HL-60 (cell line): ENCODE measurements around the gene CRYBA4.

Source experiments
- DNase-seq, 2 experiments: peaks; one replicate each; pipeline ENCODE4 v3.0.0-alpha.2; 2010 to 2020; ENCODE audit warnings: low read depth in 1 of 2, low spot score in 1 of 2
- H3K27ac ChIP-seq: fragments of 250-450 bp; sonication (Bioruptor Pico); replicated peaks from 2 replicates; pipeline ENCODE4 v1.5.1; 2020; ENCODE audit warnings: mild to moderate bottlenecking, moderate library complexity
- H3K27me3 ChIP-seq: fragments of 250-450 bp; sonication (Bioruptor Pico); 2 replicates; pipeline ENCODE4 v1.5.1; 2021; ENCODE audit warnings: mild to moderate bottlenecking, moderate library complexity; ENCODE audit not compliant: insufficient read depth, poor library complexity, severe bottlenecking
- H3K4me3 ChIP-seq: replicated peaks from 2 replicates; pipeline ENCODE4 v1.5.1; 2011; ENCODE audit warnings: mild to moderate bottlenecking, control low read depth, low read length; ENCODE audit not compliant: insufficient read depth
- GABPA ChIP-seq: IDR thresholded peaks from 2 replicates; pipeline ENCODE4 v1.6.1; 2012; ENCODE audit warnings: low read depth
- POLR2AphosphoS5 ChIP-seq: IDR thresholded peaks from 2 replicates; pipeline ENCODE4 v1.6.1; 2012; ENCODE audit warnings: low read depth
- SPI1 ChIP-seq: IDR thresholded peaks from 2 replicates; pipeline ENCODE4 v1.6.1; 2012; ENCODE audit warnings: low read depth, mild to moderate bottlenecking, borderline replicate concordance
- TF ChIP-seq, protein P1 (sequence below): IDR thresholded peaks from one replicate; pipeline ENCODE4 v1.5.1; 2011; ENCODE audit warnings: low read length, control low read depth, inconsistent platforms; ENCODE audit not compliant: insufficient read depth
- TF ChIP-seq, protein P2 (sequence below): IDR thresholded peaks from 2 replicates; pipeline ENCODE4 v1.6.1; 2012; ENCODE audit warnings: low read depth; ENCODE audit not compliant: insufficient replicate concordance

Gene CRYBA4

DNA sequence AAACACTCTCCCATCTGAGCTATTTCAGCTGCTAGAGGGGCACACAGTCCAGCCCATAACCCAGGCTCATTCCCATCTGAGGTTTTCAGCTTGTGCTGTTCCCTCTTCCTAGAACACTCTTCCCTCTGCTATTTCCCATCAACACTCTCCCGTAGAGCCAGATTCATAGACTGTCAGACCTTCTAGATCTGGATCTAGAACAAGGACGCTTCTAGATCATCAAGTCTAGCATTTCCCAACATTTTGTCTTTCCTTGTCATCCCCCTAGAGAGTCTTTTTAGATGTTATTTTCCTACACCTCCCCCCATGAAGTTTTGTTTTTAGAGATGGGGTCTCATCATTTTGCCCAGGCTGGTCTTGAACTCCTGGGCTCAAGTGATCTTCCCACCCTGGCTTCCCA is 13.4 kb downstream of the CRYBA4 start:
- TF ChIP-seq, protein P1, sequence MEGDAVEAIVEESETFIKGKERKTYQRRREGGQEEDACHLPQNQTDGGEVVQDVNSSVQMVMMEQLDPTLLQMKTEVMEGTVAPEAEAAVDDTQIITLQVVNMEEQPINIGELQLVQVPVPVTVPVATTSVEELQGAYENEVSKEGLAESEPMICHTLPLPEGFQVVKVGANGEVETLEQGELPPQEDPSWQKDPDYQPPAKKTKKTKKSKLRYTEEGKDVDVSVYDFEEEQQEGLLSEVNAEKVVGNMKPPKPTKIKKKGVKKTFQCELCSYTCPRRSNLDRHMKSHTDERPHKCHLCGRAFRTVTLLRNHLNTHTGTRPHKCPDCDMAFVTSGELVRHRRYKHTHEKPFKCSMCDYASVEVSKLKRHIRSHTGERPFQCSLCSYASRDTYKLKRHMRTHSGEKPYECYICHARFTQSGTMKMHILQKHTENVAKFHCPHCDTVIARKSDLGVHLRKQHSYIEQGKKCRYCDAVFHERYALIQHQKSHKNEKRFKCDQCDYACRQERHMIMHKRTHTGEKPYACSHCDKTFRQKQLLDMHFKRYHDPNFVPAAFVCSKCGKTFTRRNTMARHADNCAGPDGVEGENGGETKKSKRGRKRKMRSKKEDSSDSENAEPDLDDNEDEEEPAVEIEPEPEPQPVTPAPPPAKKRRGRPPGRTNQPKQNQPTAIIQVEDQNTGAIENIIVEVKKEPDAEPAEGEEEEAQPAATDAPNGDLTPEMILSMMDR, result no peak
- no peak for TF ChIP-seq SPI1
- no peak for TF ChIP-seq POLR2AphosphoS5
- TF ChIP-seq, protein P2, sequence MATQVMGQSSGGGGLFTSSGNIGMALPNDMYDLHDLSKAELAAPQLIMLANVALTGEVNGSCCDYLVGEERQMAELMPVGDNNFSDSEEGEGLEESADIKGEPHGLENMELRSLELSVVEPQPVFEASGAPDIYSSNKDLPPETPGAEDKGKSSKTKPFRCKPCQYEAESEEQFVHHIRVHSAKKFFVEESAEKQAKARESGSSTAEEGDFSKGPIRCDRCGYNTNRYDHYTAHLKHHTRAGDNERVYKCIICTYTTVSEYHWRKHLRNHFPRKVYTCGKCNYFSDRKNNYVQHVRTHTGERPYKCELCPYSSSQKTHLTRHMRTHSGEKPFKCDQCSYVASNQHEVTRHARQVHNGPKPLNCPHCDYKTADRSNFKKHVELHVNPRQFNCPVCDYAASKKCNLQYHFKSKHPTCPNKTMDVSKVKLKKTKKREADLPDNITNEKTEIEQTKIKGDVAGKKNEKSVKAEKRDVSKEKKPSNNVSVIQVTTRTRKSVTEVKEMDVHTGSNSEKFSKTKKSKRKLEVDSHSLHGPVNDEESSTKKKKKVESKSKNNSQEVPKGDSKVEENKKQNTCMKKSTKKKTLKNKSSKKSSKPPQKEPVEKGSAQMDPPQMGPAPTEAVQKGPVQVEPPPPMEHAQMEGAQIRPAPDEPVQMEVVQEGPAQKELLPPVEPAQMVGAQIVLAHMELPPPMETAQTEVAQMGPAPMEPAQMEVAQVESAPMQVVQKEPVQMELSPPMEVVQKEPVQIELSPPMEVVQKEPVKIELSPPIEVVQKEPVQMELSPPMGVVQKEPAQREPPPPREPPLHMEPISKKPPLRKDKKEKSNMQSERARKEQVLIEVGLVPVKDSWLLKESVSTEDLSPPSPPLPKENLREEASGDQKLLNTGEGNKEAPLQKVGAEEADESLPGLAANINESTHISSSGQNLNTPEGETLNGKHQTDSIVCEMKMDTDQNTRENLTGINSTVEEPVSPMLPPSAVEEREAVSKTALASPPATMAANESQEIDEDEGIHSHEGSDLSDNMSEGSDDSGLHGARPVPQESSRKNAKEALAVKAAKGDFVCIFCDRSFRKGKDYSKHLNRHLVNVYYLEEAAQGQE, result no peak
- TF ChIP-seq GABPA, result no peak

DNA sequence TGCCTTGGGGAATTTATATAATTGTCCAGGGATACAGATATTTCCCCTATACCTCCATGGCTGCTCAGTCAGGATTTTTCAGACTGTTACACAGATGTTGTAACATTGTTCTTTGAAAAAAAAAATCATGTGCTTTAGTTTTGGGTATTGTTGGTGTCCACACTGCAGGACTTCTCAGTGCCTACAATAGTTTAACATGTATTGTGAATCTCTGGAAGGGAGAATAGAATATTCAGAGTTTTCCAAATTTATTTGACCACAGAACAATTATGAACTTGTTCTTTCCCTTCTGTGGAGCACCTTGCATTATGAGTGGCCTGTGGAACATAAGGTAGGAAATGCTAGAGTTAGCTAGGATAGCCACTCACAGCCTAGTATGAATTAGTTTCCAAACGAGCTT is 14.5 kb downstream of the CRYBA4 start:
- Histone ChIP-seq H3K4me3 (no peak overlapping the region), H3K27me3 (no peaks in the 10 kb centered on the region), H3K27ac (no peak overlapping the region)
- TF ChIP-seq, protein P2, result no peak
- TF ChIP-seq SPI1 (no peak), GABPA (no peak), POLR2AphosphoS5 (no peak)
- TF ChIP-seq, protein P1, result no peak
- no peak for DNase-seq

More for the DNA sequence above, 13.4 kb downstream of the CRYBA4 start:
- H3K27me3 ChIP-seq, result no peaks in the 10 kb centered on the region
- no peak overlapping the region for H3K27ac ChIP-seq
- no peak overlapping the region for H3K4me3 ChIP-seq
- no peak for DNase-seq

- TF ChIP-seq, protein P2, result no peak
- TF ChIP-seq SPI1 (no peak), GABPA (no peak)
- TF ChIP-seq, protein P1, result no peak
- H3K4me3 ChIP-seq, result no peak overlapping the region
- H3K27ac ChIP-seq, result no peak overlapping the region
- no peak for DNase-seq
- H3K27me3 ChIP-seq, result no peaks in the 10 kb centered on the region
Observed at GRCh38 chr22:26642465-26643417, 21.0 kb downstream of the CRYBA4 start.
